Embryonic facial prominence (tissue), 1 donor: ENCODE results near the gene DMC1.
"Not testable (repeated sequence)": the region's sequence is repeated elsewhere in the genome, so short reads cannot be mapped to it uniquely, and the experiment has no call there.

Source experiments
- DNase-seq: peaks from one replicate; pipeline ENCODE4 v3.0.0-alpha.2; 2016; ENCODE audit errors: extremely low spot score

DMC1 gene

DNA sequence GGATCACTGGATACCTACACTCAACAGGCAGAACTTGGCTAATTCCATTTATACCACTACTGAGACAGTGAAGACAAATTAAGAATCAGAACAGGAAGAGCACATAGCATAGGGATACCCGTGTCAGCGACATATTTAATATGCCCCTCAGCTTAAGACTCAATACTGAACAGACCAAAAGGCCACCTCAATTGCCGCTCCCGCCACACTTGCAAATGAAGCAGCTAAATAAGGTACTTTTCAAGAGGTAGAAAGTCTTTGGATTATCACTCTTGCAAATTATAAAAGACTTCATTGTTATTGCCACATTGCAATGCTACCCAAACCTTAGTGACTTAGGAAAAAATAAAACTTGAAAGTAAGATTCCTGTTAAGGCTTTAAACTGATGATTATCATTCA, 67.0 kb downstream of the DMC1 start:
- DNase-seq = no peak

DNA sequence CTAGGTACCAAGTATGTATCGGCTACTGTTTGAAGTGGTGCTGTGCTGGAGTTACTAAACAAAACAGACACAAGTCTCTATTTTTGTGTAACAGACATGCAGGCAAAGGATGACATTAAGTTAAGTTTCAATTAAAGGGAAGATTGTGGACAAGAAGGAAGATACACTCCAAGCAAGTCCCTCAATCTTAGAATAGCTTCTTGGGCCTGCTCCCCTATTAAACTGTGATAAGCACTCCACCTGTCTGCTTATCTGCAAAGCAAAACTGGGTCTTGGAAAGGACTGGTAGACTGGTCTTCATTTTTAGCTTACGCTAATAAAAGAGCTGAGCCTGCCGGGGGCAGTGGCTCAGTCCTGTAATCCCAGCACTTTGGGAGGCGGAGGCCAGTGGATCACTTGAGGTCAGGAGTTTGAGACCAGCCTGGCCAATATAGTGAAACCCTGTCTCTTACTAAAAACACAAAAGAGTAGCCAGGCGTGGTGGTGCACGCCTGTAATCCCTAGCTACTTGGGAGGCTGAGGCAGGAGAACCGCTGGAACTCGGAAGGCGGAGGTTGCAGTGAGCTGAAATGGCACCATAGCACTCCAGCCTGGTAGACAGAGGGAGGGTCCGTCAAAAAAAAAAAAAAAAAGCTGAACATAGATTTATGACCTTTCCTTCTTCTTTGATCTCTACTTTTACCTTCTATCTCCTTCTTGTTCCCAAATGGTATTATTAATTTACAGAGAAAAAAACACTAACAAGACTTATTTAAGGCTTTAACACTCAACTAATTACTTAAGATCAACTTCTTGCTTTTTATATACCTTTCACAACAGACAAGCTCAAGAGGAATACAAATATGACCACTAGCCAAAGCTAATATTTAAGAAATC, 67.9 kb downstream of the DMC1 start:
- DNase-seq = no peak

DNA sequence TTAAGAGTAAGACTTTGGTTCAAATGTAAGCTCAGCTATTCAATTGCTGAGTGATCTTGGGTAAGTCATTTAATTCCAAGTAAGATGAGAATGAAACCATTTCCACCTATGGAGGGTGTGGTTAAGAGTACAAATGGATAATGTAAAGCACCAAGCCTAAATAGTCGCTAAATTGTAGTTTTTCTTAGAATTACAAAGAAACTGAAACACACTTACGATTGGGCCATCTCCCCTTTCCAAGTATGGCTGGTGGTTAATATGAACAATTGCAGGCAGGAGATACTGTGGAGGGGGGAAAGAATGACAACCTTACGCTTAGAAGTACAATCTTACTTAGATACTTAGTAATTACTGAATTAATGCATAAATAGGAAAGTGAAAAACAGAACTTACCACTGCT, 72.1 kb downstream of the DMC1 start:
- DNase-seq = no peak

DNA sequence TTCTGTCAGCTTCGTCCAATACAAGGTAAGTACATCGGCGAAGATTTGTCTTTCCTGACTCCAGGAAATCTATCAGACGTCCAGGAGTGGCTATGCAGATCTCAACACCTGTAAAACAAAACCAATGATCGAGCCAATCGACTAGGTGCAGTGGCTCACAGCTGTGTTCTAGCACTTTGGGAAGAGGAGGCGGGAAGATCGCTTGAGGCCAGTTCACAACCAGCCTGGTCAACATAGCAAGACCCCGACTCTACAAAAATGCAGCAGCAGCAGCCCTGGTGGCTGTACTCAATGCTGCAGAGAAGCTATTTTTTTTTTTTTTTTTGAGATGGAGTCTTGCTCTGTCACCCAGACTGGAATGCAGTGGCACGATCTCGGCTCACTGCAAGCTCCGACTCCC, 75.0 kb downstream of the DMC1 start:
- no peak for DNase-seq

DNA sequence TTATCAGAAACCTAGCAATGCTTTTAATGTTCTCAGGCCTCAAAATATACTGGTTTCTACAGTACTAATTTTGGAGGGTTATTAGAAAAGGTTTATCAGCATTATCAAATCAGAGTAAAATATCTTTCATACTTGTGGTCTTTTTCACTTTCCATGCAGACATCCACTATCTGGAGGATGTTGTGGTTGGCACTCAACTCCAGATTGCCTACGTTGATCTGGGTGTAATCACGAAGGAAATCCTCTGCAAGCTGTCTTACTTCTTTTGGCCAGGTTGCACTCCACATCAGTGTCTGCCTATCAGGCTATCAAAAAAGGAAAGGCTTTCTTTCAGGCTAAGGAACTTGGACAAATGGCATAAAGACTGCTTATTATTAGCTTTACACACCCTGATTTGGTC, 75.5 kb downstream of the DMC1 start:
- no peak for DNase-seq

DNA sequence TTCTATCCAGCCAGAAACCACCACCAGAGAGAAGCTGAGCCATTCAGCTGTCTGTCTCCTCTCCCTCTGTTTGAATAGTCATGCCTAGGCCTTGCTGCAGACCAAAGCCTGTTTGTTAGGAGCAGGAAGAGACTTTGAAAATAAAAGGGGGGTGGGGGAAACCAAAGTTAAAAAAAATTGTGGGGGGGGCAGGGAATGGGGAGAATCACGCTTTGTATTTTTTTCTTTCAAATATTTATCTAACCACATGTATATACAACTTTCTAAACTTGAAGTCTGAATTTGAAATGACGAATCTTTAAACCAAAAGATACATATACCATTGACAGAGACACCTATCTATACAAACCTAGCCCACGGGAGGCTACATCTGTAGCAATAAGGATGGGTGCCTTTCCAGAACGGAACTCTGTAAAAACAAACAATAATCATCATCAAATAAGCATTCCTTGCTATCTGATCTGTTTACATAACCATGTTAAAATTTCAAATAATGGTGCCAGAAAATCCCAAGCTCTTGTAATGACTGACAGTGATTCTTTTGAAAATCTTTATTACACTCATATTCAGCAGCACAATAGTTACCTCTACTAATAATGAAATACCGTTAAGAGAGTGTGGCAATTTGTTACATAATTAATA, 78.2 kb downstream of the DMC1 start:
- DNase-seq = no peak

DNA sequence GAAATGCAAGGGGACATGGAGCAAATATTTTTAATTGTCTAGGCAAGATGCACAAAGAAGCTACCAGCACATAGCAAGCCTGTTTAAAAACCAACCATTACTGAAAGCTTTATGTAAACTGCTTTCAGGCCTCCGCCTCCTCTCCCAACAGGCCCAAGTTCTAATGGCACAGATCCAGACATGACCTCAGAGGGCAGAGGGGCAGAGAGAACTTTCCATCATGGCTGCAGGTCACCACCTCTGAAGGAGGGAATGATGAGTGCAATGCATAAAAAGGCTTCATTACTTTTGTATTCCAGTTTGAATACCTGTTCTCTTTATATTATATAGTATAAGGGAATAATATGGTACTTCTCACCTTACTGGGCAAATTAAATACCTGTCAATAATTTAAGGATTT, 79.1 kb downstream of the DMC1 start:
- no peak for DNase-seq

DNA sequence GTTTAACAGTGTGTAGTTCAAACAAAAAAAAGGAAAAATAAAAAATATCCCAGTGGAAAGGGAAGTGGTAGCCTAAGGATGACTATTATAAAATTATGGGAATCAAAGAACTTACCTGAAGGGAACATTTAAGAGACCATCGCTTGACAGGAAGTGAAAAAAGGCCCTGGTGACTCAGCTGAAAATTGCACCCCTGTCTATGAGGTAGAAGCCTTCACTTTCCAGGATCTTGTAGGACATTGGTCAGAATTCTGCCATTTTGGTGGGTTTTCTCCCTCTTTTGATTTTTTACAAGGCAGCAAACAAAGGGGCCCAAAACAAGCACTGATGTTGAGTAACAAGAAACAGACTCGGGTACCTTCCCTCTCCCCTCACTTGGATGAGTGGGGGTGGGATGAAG, 79.5 kb downstream of the DMC1 start:
- no peak for DNase-seq

DNA sequence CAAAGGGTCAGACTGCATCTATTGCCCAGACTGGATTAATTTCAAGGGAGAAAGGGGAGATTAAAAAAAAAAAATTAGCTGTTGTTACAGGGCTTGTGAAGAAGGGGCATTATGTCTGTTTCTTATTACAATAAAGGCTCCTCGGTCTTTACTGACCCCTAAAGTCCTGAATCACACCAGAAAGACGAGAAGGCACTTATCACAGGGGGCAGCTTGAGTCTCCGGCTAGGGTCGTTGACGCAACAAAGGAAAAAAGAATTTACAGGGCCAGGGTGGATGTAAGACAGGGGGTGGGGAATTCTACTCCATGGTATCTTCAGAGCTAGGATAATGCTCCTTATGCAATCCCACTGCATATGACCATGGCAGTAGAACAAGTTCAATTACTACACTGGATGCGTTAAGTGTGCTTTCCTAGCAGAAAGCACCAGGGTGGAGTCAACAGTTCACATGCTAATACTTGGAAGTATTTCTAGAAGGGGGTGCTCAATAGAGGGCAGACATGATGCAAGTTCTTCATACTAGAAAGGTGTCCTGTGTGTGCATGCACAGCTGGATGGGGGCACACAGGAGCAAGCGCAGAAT, 80.3 kb downstream of the DMC1 start:
- no peak for DNase-seq

DNA sequence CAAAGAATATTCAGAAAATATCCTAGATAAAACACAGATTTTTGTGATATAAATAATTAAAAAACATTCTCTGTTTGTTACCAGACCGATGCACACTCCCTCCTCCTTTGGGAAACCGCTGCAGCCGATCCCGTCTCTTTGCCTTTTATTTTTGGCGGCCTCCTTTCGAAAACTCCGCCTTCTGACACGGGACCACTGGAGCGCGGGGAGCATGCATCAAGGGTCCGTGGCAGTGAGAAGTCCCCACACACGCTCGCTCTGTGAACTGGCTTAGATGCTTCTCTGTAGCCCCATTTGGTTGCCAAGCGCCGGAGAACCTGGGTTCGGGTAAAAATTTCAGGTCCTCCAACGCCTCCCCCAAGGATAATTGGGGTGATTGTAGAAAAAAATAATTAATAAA, 80.8 kb downstream of the DMC1 start:
- no peak for DNase-seq

DNA sequence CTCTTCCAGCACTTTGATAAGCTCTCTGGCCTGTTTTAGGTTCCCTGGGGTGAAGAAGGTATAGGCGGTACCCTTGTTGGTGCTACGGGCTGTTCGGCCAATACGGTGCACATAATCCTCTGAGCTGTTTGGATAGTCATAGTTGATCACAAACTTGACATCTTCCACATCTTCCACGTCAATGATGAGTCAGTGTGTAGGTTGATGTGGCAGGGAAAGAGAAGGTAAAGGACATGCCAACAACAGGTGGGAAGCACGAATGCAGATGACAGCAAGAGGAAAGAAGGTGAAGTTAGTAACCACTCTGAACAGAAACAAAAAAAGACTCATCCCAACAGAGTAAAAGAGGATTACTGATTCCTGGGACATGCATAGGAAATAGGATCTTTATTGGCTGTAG, 82.0 kb downstream of the DMC1 start:
- DNase-seq = no peak

DNA sequence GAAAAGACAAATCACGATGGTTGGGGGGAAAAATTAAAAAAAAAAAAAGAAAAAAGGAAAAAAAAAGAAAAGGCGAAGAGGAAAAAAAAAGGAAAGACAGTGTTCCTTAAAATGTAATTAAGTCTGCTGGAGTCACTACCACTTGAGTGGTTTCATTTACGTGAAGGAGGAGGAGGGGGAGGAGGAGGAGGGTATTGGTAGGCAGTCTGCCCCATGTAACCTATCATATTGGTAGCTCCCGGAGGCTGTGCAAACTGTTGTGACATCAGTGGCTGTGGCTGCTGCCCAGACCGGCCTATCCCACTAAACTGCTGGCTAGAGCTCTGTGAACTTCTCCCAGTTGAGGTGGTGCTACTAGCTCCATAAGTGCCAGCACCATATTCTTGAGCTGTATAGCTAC, 84.2 kb downstream of the DMC1 start:
- DNase-seq = no peak

DNA sequence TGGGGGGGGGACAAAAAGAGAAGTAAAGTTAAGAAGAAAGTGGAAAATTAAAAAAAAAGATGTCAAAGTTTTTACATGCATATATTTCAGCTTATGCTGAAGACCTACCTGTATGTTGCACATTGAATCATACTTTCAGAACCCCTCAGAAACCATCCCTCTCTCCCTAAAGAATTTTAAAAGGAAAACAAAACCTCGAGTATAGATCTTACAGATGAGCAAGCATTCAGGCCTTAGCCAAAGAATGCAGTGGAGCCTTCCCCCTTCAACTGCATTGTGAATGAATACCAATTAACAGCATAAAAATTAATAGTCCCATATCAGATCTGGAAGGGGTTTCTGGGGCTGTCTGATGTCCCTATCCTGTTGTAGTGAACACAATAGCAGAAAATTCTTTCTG, 85.7 kb downstream of the DMC1 start:
- no peak for DNase-seq

DNA sequence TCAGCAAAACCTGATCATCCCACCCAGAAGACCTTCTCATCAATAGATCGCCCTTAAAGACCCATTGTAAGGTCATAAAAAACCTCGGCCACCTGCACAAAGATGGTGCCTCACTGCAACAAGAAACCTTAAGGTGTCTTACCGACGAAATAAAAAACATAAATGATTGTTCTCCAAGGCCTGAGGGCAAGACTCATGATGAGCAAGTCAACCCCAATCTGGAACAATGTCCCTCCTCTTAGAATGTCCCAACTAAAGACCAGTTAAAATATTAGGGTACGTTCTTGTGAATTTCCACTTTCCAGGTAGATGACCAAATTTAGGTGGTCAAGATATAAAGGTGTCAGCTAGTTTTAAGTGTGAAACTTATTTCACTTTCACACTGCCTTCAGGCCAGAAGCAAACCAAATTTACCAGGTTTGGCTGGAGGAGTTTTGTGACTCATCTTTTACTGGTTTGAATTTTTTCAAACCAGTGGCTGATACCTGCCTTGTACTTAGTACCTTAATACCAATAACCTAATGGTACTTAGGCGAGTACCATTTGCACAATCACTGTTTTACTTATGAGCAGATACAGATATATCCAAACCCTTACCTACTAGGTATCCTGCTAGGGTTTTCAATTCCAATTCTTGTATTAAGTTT, 87.2 kb downstream of the DMC1 start:
- DNase-seq = no peak

DNA sequence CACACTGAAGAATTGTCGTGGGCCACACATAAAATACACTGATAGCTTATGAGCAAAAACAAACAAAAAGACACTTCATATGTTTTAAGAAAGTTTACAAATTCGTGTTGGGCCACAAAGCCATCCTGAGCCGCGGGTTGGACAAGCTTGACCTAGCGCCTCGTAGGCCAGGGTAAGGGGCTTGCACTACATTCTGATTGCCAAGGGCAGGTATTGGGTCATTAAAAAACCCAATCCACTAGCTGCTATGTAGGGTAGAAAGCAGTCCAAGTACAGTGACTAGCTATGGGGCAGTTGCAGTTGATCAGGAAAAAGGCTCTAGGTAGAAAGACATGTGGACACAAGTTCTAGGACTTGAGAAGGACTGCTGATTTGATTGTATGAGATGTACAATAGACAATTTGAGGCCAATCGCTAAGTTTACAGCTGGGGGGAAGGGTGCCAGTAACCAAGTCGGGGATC, 88.1 kb downstream of the DMC1 start:
- DNase-seq = no peak

DNA sequence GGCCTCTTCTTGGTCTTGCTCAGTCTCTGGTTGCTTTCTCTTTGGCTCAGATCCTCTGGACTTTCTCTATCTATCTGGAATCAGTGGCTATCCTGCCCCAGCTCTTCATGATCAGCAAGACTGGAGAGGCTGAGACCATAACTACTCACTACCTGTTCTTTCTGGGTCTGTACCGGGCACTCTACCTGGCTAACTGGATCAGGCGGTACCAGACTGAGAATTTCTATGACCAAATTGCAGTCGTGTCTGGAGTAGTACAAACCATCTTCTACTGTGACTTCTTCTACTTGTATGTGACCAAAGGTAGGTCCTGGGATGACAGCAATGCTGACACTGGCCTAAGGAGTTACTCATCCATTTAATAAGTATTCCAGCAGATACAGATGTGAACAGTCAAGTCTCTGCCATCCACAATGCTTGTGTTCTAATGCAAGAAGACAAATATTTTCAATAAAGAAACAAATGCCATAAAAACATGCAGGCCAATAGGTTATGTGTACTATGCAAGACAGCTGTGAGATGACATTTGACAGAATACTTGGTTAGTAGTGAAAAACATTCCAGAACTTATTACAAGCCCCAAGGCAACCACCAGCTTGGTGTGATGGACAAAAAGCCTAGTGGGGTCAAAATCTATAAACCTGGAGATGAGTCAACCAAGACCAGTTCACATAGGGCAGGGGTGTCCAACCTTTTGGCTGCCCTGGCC, 88.7 kb downstream of the DMC1 start:
- DNase-seq = no peak

DNA sequence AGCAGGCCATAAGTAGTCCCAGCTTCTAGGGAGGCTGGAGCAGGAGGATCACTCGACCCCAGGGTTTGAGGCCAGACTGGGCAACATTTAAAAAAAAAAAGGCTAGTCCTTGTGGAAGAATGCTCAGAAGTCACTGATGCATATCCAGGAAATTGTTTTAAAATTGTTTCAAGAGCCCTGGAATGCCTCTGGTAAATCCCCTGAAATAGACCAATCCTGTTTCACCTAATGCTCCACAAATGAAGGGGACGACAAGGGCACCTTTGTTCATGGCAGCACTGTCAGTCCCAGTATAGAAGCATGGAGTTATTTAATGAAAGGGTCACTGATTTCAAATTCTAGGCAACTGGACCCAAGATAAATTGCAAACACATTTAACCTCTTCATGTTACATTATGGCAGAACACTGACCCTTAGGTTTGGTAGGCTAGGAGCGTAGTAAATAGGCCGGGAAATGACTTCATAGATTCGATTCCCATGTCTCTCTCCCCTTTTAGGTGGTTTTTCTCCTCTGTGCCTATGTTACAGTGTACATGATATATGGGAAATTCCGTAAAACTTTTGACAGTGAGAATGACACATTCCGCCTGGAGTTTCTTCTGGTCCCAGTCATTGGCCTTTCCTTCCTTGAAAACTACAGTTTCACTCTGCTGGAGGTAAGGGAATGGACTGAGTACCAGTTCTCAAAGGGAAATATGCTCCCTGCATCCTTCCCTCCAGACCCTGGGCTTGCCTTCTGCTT, 90.7 kb downstream of the DMC1 start:
- no peak for DNase-seq

DNA sequence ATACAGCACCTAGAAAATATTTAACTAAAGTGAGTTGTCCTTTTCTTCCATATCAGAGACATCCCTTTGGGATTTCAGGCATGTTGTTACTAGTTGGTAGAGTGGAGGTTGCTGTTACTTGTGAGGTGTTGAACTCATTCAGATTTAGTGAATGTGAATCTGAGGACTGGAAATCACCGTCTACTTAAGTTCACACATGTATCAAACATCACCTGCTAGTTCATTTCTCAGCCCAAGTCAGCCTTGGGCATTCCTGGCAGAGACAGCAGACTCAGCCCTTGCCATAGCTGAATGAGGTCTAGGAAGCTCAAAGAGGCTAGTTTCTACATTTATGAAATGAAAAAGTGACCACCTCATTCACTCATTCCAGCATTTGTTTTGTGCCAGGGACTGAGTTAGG, 92.4 kb downstream of the DMC1 start:
- no peak for DNase-seq

DNA sequence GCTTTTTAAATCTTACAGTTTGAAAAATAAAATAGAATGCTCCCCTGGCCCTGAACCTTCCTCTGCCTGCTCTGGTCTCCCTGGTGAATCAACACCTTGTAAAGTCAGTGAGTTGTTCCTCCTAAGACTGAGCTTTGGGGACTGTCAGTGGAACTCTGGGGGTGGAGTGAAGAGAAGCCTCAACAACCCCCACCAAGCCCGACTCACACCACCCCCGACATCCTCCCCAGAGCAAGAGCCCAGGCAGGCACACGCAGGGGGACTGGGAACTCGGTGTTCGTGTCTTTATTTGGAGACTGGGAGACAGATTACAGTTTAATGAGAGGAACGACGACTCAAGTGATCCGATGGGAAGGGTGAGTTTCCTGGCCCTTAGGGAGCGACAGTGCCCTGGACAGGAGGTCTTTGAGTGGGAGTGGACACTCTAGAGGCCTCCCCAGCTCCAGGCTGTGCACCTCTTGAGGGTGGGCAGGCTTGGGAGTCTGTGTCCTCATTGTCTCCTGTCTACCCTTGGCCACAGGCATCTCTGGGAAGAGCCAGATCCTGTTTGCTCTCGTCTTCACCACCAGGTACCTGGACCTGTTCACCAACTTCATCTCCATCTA, 95.9 kb downstream of the DMC1 start:
- no peak for DNase-seq

DNA sequence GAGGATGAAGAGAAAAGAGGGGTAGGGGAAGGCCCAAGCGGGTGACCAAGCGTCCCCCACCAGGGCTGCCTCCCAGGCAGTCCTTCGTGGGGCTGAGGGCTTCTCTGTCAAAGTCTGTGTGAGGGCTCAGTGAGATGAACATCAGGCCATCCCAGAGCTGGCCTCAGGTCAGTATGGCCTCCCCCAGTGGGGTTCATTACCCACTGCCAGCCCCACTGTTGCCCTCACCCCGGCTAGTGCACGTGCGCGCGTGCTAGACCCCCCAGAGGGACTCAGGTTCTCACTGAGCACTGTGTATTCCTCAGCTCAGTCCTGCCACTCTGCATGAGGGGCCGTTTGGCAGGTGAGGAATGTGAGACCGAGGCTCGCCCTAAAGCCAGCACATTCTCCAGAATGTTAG, 98.7 kb downstream of the DMC1 start:
- no peak for DNase-seq

DNA sequence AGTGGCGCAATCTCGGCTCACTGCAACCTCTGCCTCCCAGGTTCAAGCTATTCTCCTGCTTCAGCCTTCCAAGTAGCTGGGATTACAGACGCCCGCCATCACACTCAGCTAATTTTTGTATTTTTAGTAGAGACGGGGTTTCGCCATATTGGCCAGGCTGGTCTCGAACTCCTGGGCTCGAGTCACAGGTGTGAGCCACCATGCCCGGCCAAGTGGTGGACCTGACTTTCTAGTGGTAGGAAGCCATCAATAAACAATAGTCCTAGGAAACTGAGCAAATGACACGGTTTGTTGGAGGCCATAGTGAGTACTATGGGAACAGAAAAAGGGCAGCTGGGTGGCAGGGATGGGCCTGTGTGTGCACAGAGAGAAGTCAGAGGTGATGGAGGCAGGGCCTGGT, 99.8 kb downstream of the DMC1 start:
- DNase-seq = not testable (repeated sequence)
